CD14-positive monocyte (primary cell): ENCODE data around the gene UQCC2. TPM values are rescaled to one million over a fixed set of nuclear protein-coding genes. Genes with fewer than 3 reads are reported as not detected.

ENCODE experiments used
- DNase-seq, 3 donors: peaks; one replicate each; pipeline ENCODE4 v3.0.0-alpha.2; 2011 to 2022
- H2AFZ ChIP-seq: 2 replicates; pipeline ENCODE4 v1.6.0; 2012; ENCODE audit warnings: mild to moderate bottlenecking, low read depth, low read length, inconsistent platforms; ENCODE audit not compliant: insufficient read depth, poor library complexity, severe bottlenecking
- H3K27ac ChIP-seq, 2 donors: 1 replicate in 1 of 2; 2 replicates in 1 of 2; pipeline ENCODE4 v1.5.1; 2012 to 2013; ENCODE audit warnings: low read length in 2 of 2, control low read depth in 1 of 2, inconsistent platforms in 1 of 2, low read depth in 1 of 2, mild to moderate bottlenecking in 1 of 2
- H3K27me3 ChIP-seq, 2 donors: one replicate each; pipeline versions ENCODE4 v1.6.0 to v1.6.1; 2011 to 2013; ENCODE audit warnings: low read length in 2 of 2; ENCODE audit not compliant: control insufficient read depth in 2 of 2, insufficient read depth in 2 of 2
- H3K36me3 ChIP-seq, 2 donors: replicated peaks in 1 of 2; 1 replicate in 1 of 2; 2 replicates in 1 of 2; pipeline versions ENCODE4 v1.5.1 to v1.6.1; 2012 to 2013; ENCODE audit warnings: low read length in 2 of 2, control low read depth in 1 of 2, inconsistent platforms in 1 of 2, mild to moderate bottlenecking in 1 of 2; ENCODE audit not compliant: insufficient read depth in 2 of 2, control insufficient read depth in 1 of 2
- H3K4me1 ChIP-seq, 2 donors: 1 replicate in 1 of 2; 2 replicates in 1 of 2; pipeline versions ENCODE4 v1.5.1 to v1.6.1; 2012 to 2013; ENCODE audit warnings: low read length in 2 of 2, control low read depth in 1 of 2, inconsistent platforms in 1 of 2, mild to moderate bottlenecking in 1 of 2, moderate library complexity in 1 of 2; ENCODE audit not compliant: insufficient read depth in 2 of 2, control insufficient read depth in 1 of 2
- H3K4me2 ChIP-seq: replicated peaks from 2 replicates; pipeline ENCODE3; 2012; ENCODE audit warnings: low read length, moderate library complexity, mild to moderate bottlenecking; ENCODE audit not compliant: poor library complexity, severe bottlenecking; ENCODE audit errors: extremely low read depth
- H3K4me3 ChIP-seq, 3 experiments: fragments of 200-600 bp in 1 of 3; sonication (generic) in 1 of 3; replicated peaks in 1 of 3; 1 replicate in 2 of 3; 2 replicates in 1 of 3; pipeline ENCODE4 v1.5.1; 2011 to 2013; ENCODE audit warnings: low read length in 3 of 3, mild to moderate bottlenecking in 3 of 3, control low read depth in 2 of 3, low read depth in 2 of 3, inconsistent platforms in 1 of 3, moderate library complexity in 1 of 3
- H3K79me2 ChIP-seq: 2 replicates; pipeline ENCODE4 v1.6.0; 2012; ENCODE audit warnings: mild to moderate bottlenecking, control low read depth, inconsistent platforms, low read length, moderate library complexity; ENCODE audit not compliant: insufficient read depth
- H3K9ac ChIP-seq: 2 replicates; pipeline ENCODE4 v1.6.0; 2017; ENCODE audit warnings: low read length, mild to moderate bottlenecking; ENCODE audit not compliant: insufficient read depth, poor library complexity, severe bottlenecking
- H3K9me3 ChIP-seq, 2 donors: replicated peaks in 1 of 2; 1 replicate in 1 of 2; 2 replicates in 1 of 2; pipeline versions ENCODE4 v1.5.1 to v1.6.1; 2012 to 2013; ENCODE audit warnings: low read length in 2 of 2, control low read depth in 1 of 2; ENCODE audit not compliant: control insufficient read depth in 1 of 2, insufficient read depth in 1 of 2
- H4K20me1 ChIP-seq: 2 replicates; pipeline ENCODE4 v1.6.0; 2012; ENCODE audit warnings: mild to moderate bottlenecking, low read length, control low read depth, moderate library complexity; ENCODE audit not compliant: insufficient read depth
- H3K27ac Mint-ChIP-seq, 7 donors: one replicate each; pipeline ENCODE4 v1.8.0; 2020; ENCODE audit warnings: mild to moderate bottlenecking in 7 of 7, mixed read lengths in 7 of 7, moderate library complexity in 6 of 7, inconsistent platforms in 2 of 7
- H3K27me3 Mint-ChIP-seq, 3 donors: one replicate each; pipeline ENCODE4 v1.8.0; 2021 to 2022; ENCODE audit warnings: low read depth in 3 of 3, mild to moderate bottlenecking in 3 of 3, mixed read lengths in 3 of 3, moderate library complexity in 3 of 3, inconsistent platforms in 1 of 3
- H3K36me3 Mint-ChIP-seq, 2 donors: one replicate each; pipeline ENCODE4 v1.8.0; 2020; ENCODE audit warnings: mixed read lengths in 2 of 2, inconsistent platforms in 1 of 2, mild to moderate bottlenecking in 1 of 2
- H3K4me1 Mint-ChIP-seq: one replicate; pipeline ENCODE4 v1.8.0; 2020; ENCODE audit warnings: mild to moderate bottlenecking, mixed read lengths
- H3K4me3 Mint-ChIP-seq, 2 donors: one replicate each; pipeline ENCODE4 v1.8.0; 2020; ENCODE audit warnings: mild to moderate bottlenecking in 2 of 2, mixed read lengths in 2 of 2, moderate library complexity in 1 of 2
- H3K9me3 Mint-ChIP-seq, 7 donors: one replicate each; pipeline ENCODE4 v1.8.0; 2020 to 2022; ENCODE audit warnings: mixed read lengths in 7 of 7, mild to moderate bottlenecking in 6 of 7, moderate library complexity in 6 of 7, inconsistent platforms in 2 of 7
- WGBS: methylation state at CpG from one replicate; pipeline ENCODE4 v1.1.5; 2013; ENCODE audit warnings: missing lambda C conversion rate; ENCODE audit not compliant: insufficient coverage; 5-methylcytosine and 5-hydroxymethylcytosine counted together
- intact Hi-C, 2 donors: fragments of 100-400 bp; cut with micrococcal nuclease; formaldehyde crosslinking; loops; one replicate each; pipeline versions ENCODE4 v1.15.0 to v1.15.1; 2023
- polyA plus RNA-seq, 3 donors: library from polyadenylated mRNA; depleted of rRNA in 1 of 3; unstranded in 2 of 3; stranded (reverse) in 1 of 3; fragments of 300-500 nt in 2 of 3; fragments of >200 nt in 1 of 3; fragmentation: Illumina TruSeq in 2 of 3; gene quantifications; 1 replicate in 2 of 3; 2 replicates in 1 of 3; pipeline ENCODE4 v1.2.3, GENCODE V29; 2012 to 2021
- TF ChIP-seq, protein P1 (sequence below): fragments of 200-600 bp; IDR thresholded peaks from one replicate; pipeline ENCODE4 v1.8.0; 2022; ENCODE audit warnings: antibody characterized with exemption, mild to moderate bottlenecking

UQCC2 gene
- polyA plus RNA-seq, 3 donors = 10.3 to 39.3 (median 37.2) TPM

DNA sequence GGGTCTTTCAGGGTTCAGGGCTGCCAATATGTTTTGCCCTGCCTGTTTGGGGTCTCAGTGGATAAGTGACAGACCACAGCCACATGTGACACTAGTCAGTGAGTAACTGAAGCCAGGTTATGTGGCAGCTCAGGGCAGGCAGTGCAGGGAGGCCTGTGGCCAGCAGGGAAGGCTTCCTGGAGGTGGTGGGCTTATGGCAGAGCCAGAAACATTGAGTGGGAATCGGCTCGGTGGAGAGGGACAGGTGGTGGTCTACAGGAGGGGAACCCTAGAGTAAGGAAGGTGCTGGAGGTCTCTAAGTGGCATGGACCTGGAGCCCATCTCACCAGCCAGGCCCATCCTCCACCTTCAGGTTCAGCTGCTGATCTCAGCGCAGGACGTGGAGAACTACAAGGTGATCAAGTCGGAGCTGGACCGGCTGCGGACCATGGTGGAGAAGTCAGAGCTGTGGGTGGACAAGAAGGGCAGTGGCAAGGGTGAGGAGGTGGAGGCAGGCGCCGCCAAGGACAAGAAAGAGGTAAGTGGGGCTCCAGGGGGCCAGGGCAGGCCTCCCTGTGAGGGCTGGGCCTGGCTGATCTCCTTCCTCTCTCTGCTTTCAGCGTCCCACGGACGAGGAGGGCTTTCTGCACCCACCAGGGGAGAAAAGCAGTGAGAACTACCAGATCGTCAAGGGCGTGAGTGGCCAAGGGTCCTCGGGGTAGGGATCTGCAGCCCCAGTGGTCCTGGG, 34.9 kb downstream of the UQCC2 start:
- no peak overlapping the region for H3K4me3 ChIP-seq
- Mint-ChIP-seq H3K27ac (no peak overlapping the region), H3K4me3 (no peak overlapping the region), H3K9me3 (no peaks in the 10 kb centered on the region), H3K36me3 (peaks cover 6 to 35% of the 10 kb centered on the region in 2 donors), H3K27me3 (peaks cover 0 to 2% (median 0%) of the 10 kb centered on the region in 3 donors), H3K4me1 (no peaks in the 10 kb centered on the region)
- TF ChIP-seq, protein P1, sequence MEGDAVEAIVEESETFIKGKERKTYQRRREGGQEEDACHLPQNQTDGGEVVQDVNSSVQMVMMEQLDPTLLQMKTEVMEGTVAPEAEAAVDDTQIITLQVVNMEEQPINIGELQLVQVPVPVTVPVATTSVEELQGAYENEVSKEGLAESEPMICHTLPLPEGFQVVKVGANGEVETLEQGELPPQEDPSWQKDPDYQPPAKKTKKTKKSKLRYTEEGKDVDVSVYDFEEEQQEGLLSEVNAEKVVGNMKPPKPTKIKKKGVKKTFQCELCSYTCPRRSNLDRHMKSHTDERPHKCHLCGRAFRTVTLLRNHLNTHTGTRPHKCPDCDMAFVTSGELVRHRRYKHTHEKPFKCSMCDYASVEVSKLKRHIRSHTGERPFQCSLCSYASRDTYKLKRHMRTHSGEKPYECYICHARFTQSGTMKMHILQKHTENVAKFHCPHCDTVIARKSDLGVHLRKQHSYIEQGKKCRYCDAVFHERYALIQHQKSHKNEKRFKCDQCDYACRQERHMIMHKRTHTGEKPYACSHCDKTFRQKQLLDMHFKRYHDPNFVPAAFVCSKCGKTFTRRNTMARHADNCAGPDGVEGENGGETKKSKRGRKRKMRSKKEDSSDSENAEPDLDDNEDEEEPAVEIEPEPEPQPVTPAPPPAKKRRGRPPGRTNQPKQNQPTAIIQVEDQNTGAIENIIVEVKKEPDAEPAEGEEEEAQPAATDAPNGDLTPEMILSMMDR = no peak
- WGBS = 94% methylated on average over 11 of the region's 15 CpGs
- no peak overlapping the region for H3K9ac ChIP-seq
- H3K79me2 ChIP-seq = no peaks in the 10 kb centered on the region
- H3K4me1 ChIP-seq = no peaks in the 10 kb centered on the region
- H3K27ac ChIP-seq = no peak overlapping the region
- no peak for DNase-seq
- no peaks in the 10 kb centered on the region for H3K27me3 ChIP-seq
- H3K36me3 ChIP-seq = no peaks in the 10 kb centered on the region
- no peaks in the 10 kb centered on the region for H3K9me3 ChIP-seq
- intact Hi-C loops = no loop called here
- H3K4me2 ChIP-seq = no peak overlapping the region
- H4K20me1 ChIP-seq = no peaks in the 10 kb centered on the region
- H2AFZ ChIP-seq = no peak overlapping the region

DNA sequence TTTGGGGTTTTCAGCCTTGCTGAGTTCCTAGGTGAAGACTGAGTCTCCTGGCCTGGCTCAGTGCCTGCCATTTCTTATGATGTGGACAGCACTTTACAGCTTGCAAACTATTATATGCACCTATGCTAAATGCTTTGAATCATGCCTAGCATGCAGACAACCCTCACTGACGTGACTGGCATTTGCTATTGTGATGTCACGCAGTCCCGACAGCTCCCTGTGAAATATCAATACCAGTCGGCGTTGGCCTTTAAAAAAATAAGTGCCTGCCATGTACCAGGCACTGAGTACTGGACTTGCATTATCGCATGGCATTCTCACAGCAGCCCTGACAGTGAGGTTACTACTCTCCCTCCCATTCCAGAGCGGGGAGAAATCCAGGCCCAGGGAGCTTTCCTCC, 35.5 kb downstream of the UQCC2 start:
- no peak overlapping the region for H3K27ac ChIP-seq
- intact Hi-C loops = no loop called here
- no peak overlapping the region for H3K4me3 ChIP-seq
- no peaks in the 10 kb centered on the region for H3K79me2 ChIP-seq
- Mint-ChIP-seq H3K27me3 (peaks cover 0 to 2% (median 0%) of the 10 kb centered on the region in 3 donors), H3K36me3 (peaks cover 6 to 32% of the 10 kb centered on the region in 2 donors), H3K4me3 (no peak overlapping the region), H3K27ac (no peak overlapping the region), H3K4me1 (no peaks in the 10 kb centered on the region), H3K9me3 (no peaks in the 10 kb centered on the region)
- H3K36me3 ChIP-seq = no peaks in the 10 kb centered on the region
- TF ChIP-seq, protein P1 = no peak
- H3K9ac ChIP-seq = no peak overlapping the region
- 87% methylated on average over 7 of the region's 7 CpGs for WGBS
- no peak overlapping the region for H3K4me2 ChIP-seq
- DNase-seq = no peak
- H4K20me1 ChIP-seq = no peaks in the 10 kb centered on the region
- H2AFZ ChIP-seq = no peak overlapping the region
- H3K27me3 ChIP-seq = no peaks in the 10 kb centered on the region
- no peaks in the 10 kb centered on the region for H3K4me1 ChIP-seq
- H3K9me3 ChIP-seq = no peaks in the 10 kb centered on the region
